Stimulated activated CD4-positive, alpha-beta T cell treated with anti-CD3 and anti-CD28 coated beads, TNF-alpha, amount 100 ng/mL, for 24 hours (primary cell): ENCODE measurements around the gene NEMP1.
"Not testable (repeated sequence)": the region's sequence is repeated elsewhere in the genome, so short reads cannot be mapped to it uniquely, and the experiment has no call there.

Experiments used
- DNase-seq, 3 experiments: peaks; one replicate each; pipeline ENCODE4 v3.0.0-alpha.2; 2020; ENCODE audit warnings: low read depth in 3 of 3

NEMP1 gene

GRCh38 chr12:57057067-57057751 lies 21.4 kb downstream of the NEMP1 start:
- DNase-seq: no peak

- DNase-seq: no peak
Observed at GRCh38 chr12:57055824-57056223, 22.8 kb downstream of the NEMP1 start.

GRCh38 chr12:57053901-57054300 lies 24.7 kb downstream of the NEMP1 start:
- not testable (repeated sequence) for DNase-seq

- DNase-seq: not testable (repeated sequence)
Observed at GRCh38 chr12:57053146-57053545, 25.4 kb downstream of the NEMP1 start.

DNA sequence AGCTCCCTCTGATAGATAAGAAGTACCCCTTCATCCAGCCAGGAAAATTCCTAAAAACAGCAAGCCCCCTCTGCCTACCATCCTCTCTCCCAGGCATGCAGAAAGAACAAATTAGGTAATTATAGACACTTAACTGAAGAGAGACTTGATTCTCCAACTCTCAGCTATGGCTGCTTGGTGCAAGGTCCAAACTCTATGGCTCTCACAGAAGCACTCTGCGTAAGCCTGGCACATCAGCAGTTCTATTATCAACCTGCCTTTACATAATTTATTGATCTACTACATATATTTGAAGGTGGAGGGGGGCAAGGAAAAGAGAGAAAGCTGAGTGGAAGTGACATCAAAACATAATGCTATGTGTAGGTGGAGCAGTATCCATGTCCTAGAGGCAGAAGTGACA lies 27.6 kb downstream of the NEMP1 start:
- DNase-seq: no peak

DNA sequence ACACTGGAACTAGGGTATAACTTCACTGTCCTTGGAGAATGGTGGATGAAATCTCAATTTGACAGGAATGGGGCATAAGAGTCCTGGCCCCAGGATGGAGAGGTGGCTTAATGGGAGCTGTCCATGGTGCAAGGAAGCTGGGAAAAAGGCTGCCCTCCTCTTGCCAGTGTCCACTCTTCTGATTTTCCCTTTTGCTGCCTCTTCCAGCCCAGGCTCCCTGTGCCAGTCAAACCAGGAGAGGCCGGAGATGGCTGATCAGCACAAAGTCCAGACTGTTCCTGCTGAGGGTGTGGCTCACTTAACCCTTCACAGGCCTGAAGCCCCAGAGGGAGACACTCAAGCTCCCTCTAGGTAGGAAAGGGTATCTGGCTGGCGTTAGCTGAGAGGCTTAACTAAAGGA lies 28.7 kb downstream of the NEMP1 start, which contains the start of gene MYO1A:
Gene MYO1A, minus strand, starts transcription at position 240 of the 400 bp plus-strand sequence. CDS start 1,806 bp downstream, outside the sequence.
- no peak for DNase-seq

DNA sequence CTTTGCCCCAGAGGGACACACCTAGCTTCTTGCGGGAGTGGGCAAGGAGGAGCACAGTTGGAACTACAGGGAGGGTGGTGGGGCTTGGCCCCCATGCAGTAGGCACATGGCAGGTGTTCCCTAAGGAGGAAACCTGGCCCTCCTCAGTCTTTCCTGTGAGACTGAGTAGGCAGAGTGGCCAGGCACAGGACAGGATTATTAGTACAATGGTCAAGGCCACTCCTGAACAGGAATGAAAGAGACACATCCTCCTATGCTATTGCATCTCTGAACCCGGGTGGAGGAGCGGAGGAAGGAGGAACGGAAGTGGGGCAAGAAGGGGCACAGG lies 29.5 kb downstream of the NEMP1 start:
- no peak for DNase-seq

- DNase-seq: no peak
Observed at GRCh38 chr12:57048423-57049118, 30.0 kb downstream of the NEMP1 start.

- no peak for DNase-seq
Observed at GRCh38 chr12:57047981-57048380, 30.6 kb downstream of the NEMP1 start.

- DNase-seq: peak in 1 of 3 experiments; percentile 49
Observed at GRCh38 chr12:57046947-57047890, 31.4 kb downstream of the NEMP1 start.

GRCh38 chr12:57046086-57046791 lies 32.4 kb downstream of the NEMP1 start:
- DNase-seq: no peak

- no peak for DNase-seq
Observed at GRCh38 chr12:57044889-57045288, 33.7 kb downstream of the NEMP1 start.

DNA sequence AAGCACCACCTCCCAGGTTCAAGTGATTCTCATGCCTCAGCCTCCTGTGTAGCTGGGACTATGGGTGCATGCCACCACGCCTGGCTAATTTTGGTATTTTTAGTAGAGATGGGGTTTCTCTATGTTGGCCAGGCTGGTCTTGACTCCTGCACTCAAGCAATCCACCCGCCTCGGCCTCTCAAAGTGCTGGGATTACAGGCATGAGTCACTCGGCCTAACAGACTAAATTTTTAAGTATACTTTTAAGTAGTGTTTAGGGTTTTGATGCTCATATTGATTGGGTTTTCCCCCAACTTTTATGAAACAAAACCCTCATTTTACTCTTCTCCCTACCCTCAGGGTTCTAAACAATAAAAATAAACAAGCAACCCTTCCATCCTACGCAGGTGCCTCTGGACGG lies 34.1 kb downstream of the NEMP1 start:
- DNase-seq: no peak

GRCh38 chr12:57042695-57043094 lies 35.9 kb downstream of the NEMP1 start:
- no peak for DNase-seq

DNA sequence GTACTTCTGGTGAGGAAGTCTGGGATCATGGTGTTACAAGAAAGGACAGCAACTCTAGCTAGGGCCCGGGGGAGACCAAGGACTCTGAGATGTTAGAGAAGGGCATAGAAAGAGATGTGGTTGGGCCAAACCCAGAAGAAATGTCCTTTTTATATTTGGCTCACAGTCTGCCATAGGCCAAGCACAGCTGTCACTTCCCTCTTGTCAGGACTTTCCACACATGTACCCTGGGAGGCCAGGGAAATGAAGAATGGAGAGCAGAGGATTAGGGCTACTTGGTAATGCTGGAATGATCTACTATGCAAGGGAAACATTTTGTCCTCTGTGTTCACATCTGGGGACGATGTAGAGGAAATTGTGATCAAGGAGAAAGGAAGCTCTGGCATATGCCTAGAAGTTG lies 37.8 kb downstream of the NEMP1 start:
- DNase-seq: no peak

GRCh38 chr12:57040211-57040610 lies 38.4 kb downstream of the NEMP1 start:
- DNase-seq: no peak

DNA sequence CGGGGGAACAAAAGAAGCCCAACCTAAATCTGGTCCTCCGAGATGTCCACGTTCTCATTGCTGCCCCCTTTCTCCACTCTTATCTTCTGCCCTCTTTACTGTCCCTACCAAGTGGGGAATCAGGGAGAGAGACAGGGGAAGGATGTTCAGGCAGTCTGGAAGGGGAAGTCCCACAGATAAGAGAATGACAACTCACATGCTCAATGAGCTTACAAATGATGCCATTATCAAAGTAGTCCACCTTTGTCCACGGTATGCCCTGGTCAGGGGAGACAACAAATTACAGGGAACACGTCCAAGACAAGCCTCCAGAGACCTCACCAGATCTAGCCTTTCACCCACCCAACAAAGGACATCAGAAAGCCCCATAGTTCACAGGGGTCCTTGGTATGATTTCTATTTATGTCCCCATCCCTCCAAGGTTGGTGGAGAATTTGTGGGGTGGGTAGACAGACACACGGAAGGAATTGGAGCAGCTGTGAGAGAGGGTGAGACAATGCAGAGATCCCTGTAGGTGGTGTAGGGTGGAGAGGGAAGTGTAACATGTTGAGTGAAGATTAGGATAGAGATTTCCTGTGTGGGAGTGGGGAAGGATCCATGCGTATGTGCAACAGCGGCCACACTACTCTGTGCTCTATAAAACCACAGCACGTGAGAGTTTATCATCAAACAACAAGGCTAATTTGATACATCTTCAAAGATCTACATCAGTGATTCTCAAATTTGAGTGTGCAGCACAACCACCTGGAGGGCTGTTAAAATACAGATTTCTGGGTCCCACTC lies 39.4 kb downstream of the NEMP1 start:
- no peak for DNase-seq

DNA sequence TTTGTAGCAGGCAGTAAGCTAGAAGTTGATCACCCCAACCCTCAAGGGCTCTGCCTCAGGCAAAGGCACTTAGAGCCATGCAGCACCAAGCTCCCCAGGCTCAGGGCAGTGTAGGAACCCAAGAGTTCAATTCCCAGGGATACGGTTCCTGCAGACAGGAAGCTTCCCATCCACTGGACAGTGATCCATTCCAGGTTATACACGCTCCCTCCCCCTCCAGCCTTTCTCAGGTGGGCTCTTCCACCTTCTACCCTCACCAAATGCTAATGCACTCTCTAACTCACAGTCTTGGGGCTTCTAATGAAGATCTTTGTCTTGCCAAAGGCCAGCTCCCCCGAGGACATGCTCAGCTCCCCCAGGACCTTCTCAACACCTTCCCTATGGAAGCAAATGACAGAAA lies 41.3 kb downstream of the NEMP1 start:
- no peak for DNase-seq

GRCh38 chr12:57033431-57033830 lies 45.2 kb downstream of the NEMP1 start:
- no peak for DNase-seq

- no peak for DNase-seq
Observed at GRCh38 chr12:57031789-57032188, 46.8 kb downstream of the NEMP1 start.

- DNase-seq: no peak
Observed at GRCh38 chr12:57031138-57031725, 47.4 kb downstream of the NEMP1 start.
